ENCODE measurements around the gene GSTA2.
"Not testable (repeated sequence)": the region's sequence is repeated elsewhere in the genome, so short reads cannot be mapped to it uniquely, and the experiment has no call there.

Gene GSTA2

GRCh38 chr6:52790861-52791260, 27.6 kb upstream of the GSTA2 start:
- DNase-seq, result no peak
- no peak overlapping the region for H3K27ac ChIP-seq
- H3K36me3 ChIP-seq (replicated peaks), result no peaks in the 10 kb centered on the region
- in situ Hi-C loops (cut with HindIII; ENCODE audit: low pct_ligation_motif_present, low sequenced_read_pairs), result no loop called here
- TF ChIP-seq CTCF (IDR thresholded peaks at IDR 0.05; ENCODE audit: low read depth, low read length, missing control alignments), result no peak
- H3K4me3 ChIP-seq (ENCODE audit: low read depth, low read length), result no peak overlapping the region
- H3K27me3 ChIP-seq (replicated peaks), result no peaks in the 10 kb centered on the region

GRCh38 chr6:52789658-52790057, 26.4 kb upstream of the GSTA2 start:
- in situ Hi-C loops (cut with HindIII; ENCODE audit: low pct_ligation_motif_present, low sequenced_read_pairs), result not testable (repeated sequence)

GRCh38 chr6:52788478-52788877, 25.2 kb upstream of the GSTA2 start:
- no peak for DNase-seq
- no peak for TF ChIP-seq CTCF (IDR thresholded peaks at IDR 0.05; ENCODE audit: low read depth, low read length, missing control alignments)
- H3K27me3 ChIP-seq (replicated peaks), result no peaks in the 10 kb centered on the region
- no peak overlapping the region for H3K4me3 ChIP-seq (ENCODE audit: low read depth, low read length)
- no peak overlapping the region for H3K27ac ChIP-seq
- no peaks in the 10 kb centered on the region for H3K36me3 ChIP-seq (replicated peaks)
- in situ Hi-C loops (cut with HindIII; ENCODE audit: low pct_ligation_motif_present, low sequenced_read_pairs), result no loop called here

More at GRCh38 chr6:52789658-52790057, 26.4 kb upstream of the GSTA2 start:
- H3K4me3 ChIP-seq (ENCODE audit: low read depth, low read length); H3K27me3 ChIP-seq (replicated peaks); H3K36me3 ChIP-seq (replicated peaks); DNase-seq; H3K27ac ChIP-seq: not testable (repeated sequence)

DNA sequence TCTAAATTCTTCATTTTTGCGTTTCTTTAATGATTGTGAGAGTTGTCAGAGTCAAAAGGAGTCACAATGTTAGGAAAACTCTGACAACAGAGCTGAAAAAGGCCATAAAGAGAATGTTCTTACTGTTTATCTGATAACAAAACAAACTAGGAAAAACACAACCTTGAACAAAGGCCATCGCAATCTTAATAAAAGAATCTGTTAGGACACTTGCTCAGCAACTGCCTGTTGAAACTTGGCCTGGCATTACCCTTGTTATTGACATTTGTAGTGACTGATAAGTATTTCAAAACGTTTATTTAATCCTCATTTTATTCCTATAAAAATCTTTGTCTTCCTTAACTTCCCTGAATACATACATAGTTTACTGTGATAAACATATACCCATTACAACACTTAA, 24.6 kb upstream of the GSTA2 start:
- no peak overlapping the region for H3K27ac ChIP-seq
- DNase-seq, result no peak
- in situ Hi-C loops (cut with HindIII; ENCODE audit: low pct_ligation_motif_present, low sequenced_read_pairs), result no loop called here

GRCh38 chr6:52786249-52786956, 23.1 kb upstream of the GSTA2 start:
- no peaks in the 10 kb centered on the region for H3K27me3 ChIP-seq (replicated peaks)
- no peaks in the 10 kb centered on the region for H3K36me3 ChIP-seq (replicated peaks)
- DNase-seq, result no peak
- H3K4me3 ChIP-seq (ENCODE audit: low read depth, low read length), result no peak overlapping the region
- in situ Hi-C loops (cut with HindIII; ENCODE audit: low pct_ligation_motif_present, low sequenced_read_pairs), result no loop called here
- TF ChIP-seq CTCF (IDR thresholded peaks at IDR 0.05; ENCODE audit: low read depth, low read length, missing control alignments), result no peak
- H3K27ac ChIP-seq, result no peak overlapping the region

More for the DNA sequence above, 24.6 kb upstream of the GSTA2 start:
- H3K27me3 ChIP-seq (replicated peaks), result no peaks in the 10 kb centered on the region
- no peak for TF ChIP-seq CTCF (IDR thresholded peaks at IDR 0.05; ENCODE audit: low read depth, low read length, missing control alignments)
- no peaks in the 10 kb centered on the region for H3K36me3 ChIP-seq (replicated peaks)
- H3K4me3 ChIP-seq (ENCODE audit: low read depth, low read length), result no peak overlapping the region

- H3K4me3 ChIP-seq (ENCODE audit: low read depth, low read length); in situ Hi-C loops (cut with HindIII; ENCODE audit: low pct_ligation_motif_present, low sequenced_read_pairs); DNase-seq; H3K27me3 ChIP-seq (replicated peaks); H3K27ac ChIP-seq; H3K36me3 ChIP-seq (replicated peaks): not testable (repeated sequence)
These were observed 19.5 kb upstream of the GSTA2 start for GRCh38 chr6:52782696-52783274.

GRCh38 chr6:52782209-52782608, 18.9 kb upstream of the GSTA2 start:
- DNase-seq; H3K4me3 ChIP-seq (ENCODE audit: low read depth, low read length); H3K27ac ChIP-seq; in situ Hi-C loops (cut with HindIII; ENCODE audit: low pct_ligation_motif_present, low sequenced_read_pairs); H3K36me3 ChIP-seq (replicated peaks); H3K27me3 ChIP-seq (replicated peaks): not testable (repeated sequence)

All from brain microvascular endothelial cell (primary cell).